MM.1S (cell line): ENCODE results near the gene BMERB1.

Experiments
- CTCF ChIP-seq: fragments of 300-600 bp; sonication (generic); IDR thresholded peaks from 2 replicates; pipeline ENCODE4 v1.5.1; 2016; ENCODE audit warnings: antibody characterized with exemption, low read length, mixed read lengths
- EZH2 ChIP-seq: fragments of 300-600 bp; sonication (generic); optimal IDR thresholded peaks from 2 replicates; pipeline ENCODE3; 2017; ENCODE audit warnings: low read depth, mild to moderate bottlenecking, antibody characterized with exemption, low read length, mixed read lengths

GRCh38 chr16:15604460-15605440, 170.4 kb downstream of the BMERB1 start:
- TF ChIP-seq CTCF (no peak), EZH2 (no peak)
